Ectodermal cell (in vitro differentiated cells): Measurements from ENCODE around the gene MED12L.

ENCODE experiments used
- H3K27ac ChIP-seq: 2 replicates; pipeline ENCODE4 v1.7.0; 2013; ENCODE audit warnings: mild to moderate bottlenecking, low read depth, low read length; ENCODE audit not compliant: insufficient read depth, poor library complexity, severe bottlenecking
- H3K27me3 ChIP-seq: 2 replicates; pipeline ENCODE4 v1.7.0; 2013; ENCODE audit warnings: mild to moderate bottlenecking, low read length; ENCODE audit not compliant: insufficient read depth, control insufficient read depth, poor library complexity, severe bottlenecking
- H3K36me3 ChIP-seq: one replicate; pipeline ENCODE4 v1.7.0; 2013; ENCODE audit warnings: low read length; ENCODE audit not compliant: control insufficient read depth, insufficient read depth
- H3K4me1 ChIP-seq: one replicate; pipeline ENCODE4 v1.7.0; 2013; ENCODE audit warnings: low read length; ENCODE audit not compliant: control insufficient read depth, insufficient read depth
- H3K4me3 ChIP-seq: 2 replicates; pipeline ENCODE4 v1.7.0; 2013; ENCODE audit warnings: low read depth, low read length, control low read depth; ENCODE audit not compliant: insufficient read depth
- H3K9me3 ChIP-seq: 2 replicates; pipeline ENCODE4 v1.7.0; 2013; ENCODE audit warnings: mild to moderate bottlenecking, low read length, moderate library complexity; ENCODE audit not compliant: control insufficient read depth
- WGBS, 2 experiments: methylation state at CpG; one replicate each; pipeline ENCODE4 v1.1.7; 2013; ENCODE audit warnings: missing lambda C conversion rate in 2 of 2; 5-methylcytosine and 5-hydroxymethylcytosine counted together

MED12L gene

DNA sequence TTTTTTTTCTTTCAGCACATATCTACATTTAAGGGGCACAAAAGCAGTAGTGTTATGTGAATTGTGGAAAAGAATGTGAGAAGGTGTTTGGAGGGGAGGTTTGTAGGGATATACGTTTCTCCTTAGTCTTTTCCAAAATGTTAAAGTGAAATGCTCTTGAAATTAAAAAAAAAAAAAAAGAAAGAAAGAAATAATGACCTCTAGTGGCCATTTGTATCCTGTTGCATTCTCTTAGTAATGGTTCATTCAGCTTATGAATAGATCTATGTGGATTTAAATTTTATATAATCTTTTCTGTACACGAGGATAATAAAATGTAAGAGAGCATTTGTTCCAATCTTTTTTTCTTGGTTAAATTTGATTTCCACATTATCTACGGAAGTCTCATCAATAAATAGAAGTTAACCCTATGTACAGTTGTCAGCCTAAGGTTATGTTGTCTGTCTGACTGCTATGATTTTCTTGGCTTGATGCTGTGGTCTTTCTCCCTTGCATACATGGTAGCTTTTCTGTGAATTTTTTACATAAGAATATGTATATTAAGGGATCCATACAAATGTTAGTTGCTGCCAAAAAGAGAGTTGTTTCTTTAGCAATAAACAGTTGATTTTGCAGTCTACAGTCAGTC lies 242.2 kb downstream of the MED12L start:
- 60 to 80% methylated on average over 1 to 2 of the region's 3 CpGs for WGBS, 2 experiments
- H3K27ac ChIP-seq: no peak overlapping the region
- H3K9me3 ChIP-seq: no peaks in the 10 kb centered on the region
- no peaks in the 10 kb centered on the region for H3K27me3 ChIP-seq
- no peaks in the 10 kb centered on the region for H3K4me1 ChIP-seq
- H3K36me3 ChIP-seq: no peaks in the 10 kb centered on the region
- H3K4me3 ChIP-seq: no peak overlapping the region

DNA sequence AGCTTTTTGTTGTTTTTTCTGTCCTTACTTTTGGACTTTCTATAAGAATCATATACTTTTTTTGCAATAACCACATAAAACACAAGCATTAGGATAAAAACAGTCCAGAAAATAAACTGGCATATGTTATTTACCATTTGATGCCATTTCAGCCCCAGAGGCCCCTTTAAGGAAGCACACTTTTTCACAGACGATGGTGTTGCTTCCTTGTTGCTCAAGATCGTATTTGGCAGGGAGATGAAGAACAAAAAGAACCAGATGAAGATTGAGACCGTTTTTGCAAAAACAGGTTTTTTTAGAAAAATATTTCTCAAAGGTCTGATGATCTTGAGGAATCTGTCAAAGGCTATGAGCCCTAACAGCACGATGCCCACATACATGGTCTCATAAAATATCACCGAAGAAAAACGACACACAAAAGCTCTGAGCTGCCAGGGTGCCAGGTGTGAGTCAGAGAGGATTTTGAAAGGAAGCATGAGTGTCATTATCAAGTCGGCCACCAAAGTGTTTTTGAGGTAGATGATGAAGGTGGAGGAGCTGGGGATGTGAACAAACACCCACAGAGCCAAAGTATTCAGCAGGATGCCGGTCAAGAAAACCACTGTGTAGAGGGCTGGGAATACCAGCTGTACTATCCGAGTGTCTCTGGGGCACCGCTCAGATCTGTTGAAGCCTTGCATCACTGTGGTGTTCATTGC lies 243.0 kb downstream of the MED12L start:
- Histone ChIP-seq H3K9me3 (no peaks in the 10 kb centered on the region), H3K4me3 (no peak overlapping the region), H3K4me1 (no peaks in the 10 kb centered on the region), H3K27ac (no peak overlapping the region), H3K27me3 (no peaks in the 10 kb centered on the region), H3K36me3 (no peaks in the 10 kb centered on the region)
- 87 to 89% methylated on average over 10 of the region's 10 CpGs for WGBS, 2 experiments

DNA sequence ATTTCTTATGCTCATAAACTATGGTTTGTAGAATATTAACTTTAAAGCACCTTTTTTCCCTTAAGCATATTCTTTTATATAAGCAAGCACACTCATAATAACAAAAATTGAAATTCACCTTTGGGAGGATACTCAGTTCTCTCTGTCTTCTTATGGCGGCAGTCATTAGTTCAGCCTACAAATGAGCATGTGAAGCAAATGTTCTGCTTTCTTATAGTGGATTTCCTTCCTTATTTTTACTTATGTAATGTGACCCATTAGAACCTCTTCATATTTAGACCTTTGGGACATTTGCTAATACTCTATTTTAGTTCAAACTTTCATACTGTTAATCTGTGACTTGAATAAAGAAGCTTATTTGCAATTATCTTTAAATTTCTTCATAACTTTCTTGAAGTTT lies 243.9 kb downstream of the MED12L start, which contains the start of gene P2RY13:
Gene P2RY13 (minus strand): TSS at position 187 of the 400 bp plus-strand sequence. CDS start 21 bp downstream, at position 166.
- Histone ChIP-seq H3K4me3 (no peak within 1 kb of the TSS), H3K36me3 (no peaks in the 10 kb centered on the region), H3K27ac (no peak within 1 kb of the TSS), H3K9me3 (no peaks in the 10 kb centered on the region), H3K4me1 (no peaks in the 10 kb centered on the region), H3K27me3 (no peaks in the 10 kb centered on the region)
- WGBS, 2 experiments: 60 to 92% methylated on average over 1 of the region's 1 CpG

DNA sequence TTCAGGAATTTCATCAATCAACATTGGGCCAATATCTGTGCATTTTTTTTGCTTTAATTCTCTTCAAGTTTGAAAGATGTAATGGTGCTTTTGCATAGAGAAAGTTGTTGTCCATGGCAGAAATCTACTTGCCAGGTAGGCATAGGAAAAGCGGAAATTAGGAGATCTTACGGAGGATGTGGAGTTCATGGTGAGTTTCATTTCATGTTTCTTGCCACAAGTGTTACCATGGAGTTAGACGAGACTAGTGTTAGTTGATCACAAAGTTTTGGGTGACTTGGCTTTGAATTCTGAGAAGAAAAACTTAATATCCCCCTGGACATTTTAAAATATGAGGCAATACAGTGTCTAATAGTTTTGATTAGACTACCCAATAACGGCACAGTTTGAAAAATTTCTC lies 244.9 kb downstream of the MED12L start:
- no peaks in the 10 kb centered on the region for H3K27me3 ChIP-seq
- H3K9me3 ChIP-seq: no peaks in the 10 kb centered on the region
- no peaks in the 10 kb centered on the region for H3K36me3 ChIP-seq
- no peak overlapping the region for H3K27ac ChIP-seq
- no peaks in the 10 kb centered on the region for H3K4me1 ChIP-seq
- no peak overlapping the region for H3K4me3 ChIP-seq
- 95 to 96% methylated on average over 3 of the region's 4 CpGs for WGBS, 2 experiments

DNA sequence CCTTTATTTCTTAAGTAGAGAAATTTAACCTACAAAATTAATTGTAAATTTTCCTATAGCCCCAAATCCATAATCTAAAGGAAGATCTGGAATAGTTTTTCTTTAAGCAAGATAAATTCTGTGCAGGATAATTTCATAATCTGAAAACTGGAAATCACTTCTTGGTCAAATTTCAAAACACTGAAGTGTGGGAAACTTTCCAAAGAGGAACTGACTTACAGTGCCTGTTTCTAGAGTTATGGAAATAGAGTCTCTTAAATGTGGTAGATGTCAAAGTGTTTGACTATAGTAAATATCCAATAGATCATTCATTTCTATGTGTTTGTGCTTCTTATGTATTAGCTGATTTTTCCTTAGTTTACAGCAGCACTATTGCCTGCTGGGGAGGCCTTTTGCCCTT lies 245.4 kb downstream of the MED12L start:
- H3K9me3 ChIP-seq: no peaks in the 10 kb centered on the region
- no peak overlapping the region for H3K4me3 ChIP-seq
- no peaks in the 10 kb centered on the region for H3K27me3 ChIP-seq
- no peak overlapping the region for H3K27ac ChIP-seq
- H3K36me3 ChIP-seq: no peaks in the 10 kb centered on the region
- H3K4me1 ChIP-seq: no peaks in the 10 kb centered on the region

DNA sequence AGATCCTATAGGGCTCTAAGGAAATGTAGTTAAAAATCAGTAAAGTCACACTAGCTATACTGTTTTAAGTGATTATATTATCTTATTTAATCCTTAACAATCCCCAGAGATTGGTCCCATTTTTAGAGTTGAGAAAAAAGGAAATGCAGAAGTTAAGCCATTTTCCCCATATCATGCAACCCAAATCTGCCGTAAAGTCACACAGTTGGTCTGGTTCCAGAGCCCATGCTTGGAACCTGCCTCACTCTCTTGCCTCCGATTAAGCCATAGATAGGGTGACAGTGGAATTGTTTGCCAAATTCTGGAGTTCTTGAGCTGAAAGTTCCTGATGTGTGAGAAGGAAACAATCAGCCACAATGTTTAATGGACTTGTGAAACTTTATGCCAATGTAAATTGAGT lies 246.2 kb downstream of the MED12L start:
- no peak overlapping the region for H3K4me3 ChIP-seq
- no peaks in the 10 kb centered on the region for H3K36me3 ChIP-seq
- no peaks in the 10 kb centered on the region for H3K27me3 ChIP-seq
- H3K9me3 ChIP-seq: no peaks in the 10 kb centered on the region
- WGBS, 2 experiments: 92 to 96% methylated on average over 2 of the region's 2 CpGs
- no peak overlapping the region for H3K27ac ChIP-seq
- no peaks in the 10 kb centered on the region for H3K4me1 ChIP-seq

DNA sequence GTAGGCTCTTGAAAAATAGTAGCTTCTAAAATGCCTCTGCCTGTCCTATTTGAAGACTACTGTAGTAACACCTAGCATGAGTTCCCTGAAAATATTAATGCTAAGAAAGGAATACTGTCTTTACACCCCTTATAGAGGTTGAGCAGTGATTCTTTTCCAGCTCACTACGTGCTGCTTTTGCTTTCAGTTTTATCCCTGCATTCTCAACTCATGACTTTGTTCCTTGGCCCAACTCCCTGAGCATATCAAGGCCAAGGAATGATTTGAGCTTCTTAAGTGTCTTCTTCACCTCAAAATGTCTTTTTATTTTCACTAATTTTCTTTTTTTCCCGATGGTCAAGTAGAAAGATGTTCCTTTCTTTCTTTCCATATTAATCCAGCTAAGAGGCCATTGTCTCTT lies 260.4 kb downstream of the MED12L start:
- 89 to 96% methylated on average over 2 of the region's 2 CpGs for WGBS, 2 experiments
- no peaks in the 10 kb centered on the region for H3K36me3 ChIP-seq
- H3K4me1 ChIP-seq: no peaks in the 10 kb centered on the region

DNA sequence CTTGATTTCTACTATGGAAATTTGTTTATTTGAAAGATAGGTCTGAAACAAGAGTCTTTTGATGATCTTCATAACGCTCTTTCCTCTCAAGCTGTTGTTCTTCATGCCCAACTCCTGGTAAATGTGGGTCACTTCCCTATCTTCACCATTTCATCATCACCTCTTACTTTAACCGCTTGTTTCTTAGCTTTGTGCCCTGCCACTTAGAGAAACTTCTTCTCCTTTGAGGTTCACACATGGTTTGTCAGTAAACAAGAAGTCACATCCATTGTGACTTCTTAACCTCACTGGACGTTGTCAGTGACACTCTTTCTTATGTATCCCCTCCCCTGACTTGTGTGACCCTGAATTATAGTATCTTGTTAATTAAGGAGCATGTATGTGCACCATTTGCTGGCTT lies 260.8 kb downstream of the MED12L start:
- Histone ChIP-seq H3K36me3 (no peaks in the 10 kb centered on the region), H3K27ac (no peak overlapping the region), H3K9me3 (no peaks in the 10 kb centered on the region), H3K4me1 (no peaks in the 10 kb centered on the region), H3K27me3 (no peaks in the 10 kb centered on the region), H3K4me3 (no peak overlapping the region)
- WGBS, 2 experiments: 91 to 95% methylated on average over 3 of the region's 3 CpGs

More for the DNA sequence above, 260.4 kb downstream of the MED12L start:
- H3K9me3 ChIP-seq: no peaks in the 10 kb centered on the region
- no peak overlapping the region for H3K4me3 ChIP-seq
- no peak overlapping the region for H3K27ac ChIP-seq
- no peaks in the 10 kb centered on the region for H3K27me3 ChIP-seq

DNA sequence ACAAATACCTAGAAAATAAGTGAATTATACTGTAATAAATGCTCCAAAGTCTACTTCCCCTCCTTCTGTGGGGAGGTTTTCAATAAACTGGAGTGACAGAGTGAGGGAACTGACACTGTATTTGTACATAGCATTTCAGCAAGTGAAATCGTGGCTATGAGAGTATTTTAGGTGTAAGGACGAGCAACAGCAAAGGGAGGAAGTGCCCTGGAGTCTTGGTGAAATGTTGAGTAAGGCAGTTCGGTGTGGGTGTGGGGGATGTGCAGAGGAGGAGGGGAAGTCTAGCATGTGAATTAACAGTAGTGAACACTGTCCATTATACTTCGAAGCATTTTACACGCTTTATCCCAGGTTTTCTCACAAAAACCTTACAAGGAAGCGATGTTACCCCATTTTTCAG lies 262.0 kb downstream of the MED12L start:
- 75 to 84% methylated on average over 5 to 6 of the region's 6 CpGs for WGBS, 2 experiments
- Histone ChIP-seq H3K9me3 (no peaks in the 10 kb centered on the region), H3K27ac (no peak overlapping the region), H3K36me3 (no peaks in the 10 kb centered on the region), H3K4me3 (no peak overlapping the region), H3K27me3 (no peaks in the 10 kb centered on the region), H3K4me1 (no peaks in the 10 kb centered on the region)

DNA sequence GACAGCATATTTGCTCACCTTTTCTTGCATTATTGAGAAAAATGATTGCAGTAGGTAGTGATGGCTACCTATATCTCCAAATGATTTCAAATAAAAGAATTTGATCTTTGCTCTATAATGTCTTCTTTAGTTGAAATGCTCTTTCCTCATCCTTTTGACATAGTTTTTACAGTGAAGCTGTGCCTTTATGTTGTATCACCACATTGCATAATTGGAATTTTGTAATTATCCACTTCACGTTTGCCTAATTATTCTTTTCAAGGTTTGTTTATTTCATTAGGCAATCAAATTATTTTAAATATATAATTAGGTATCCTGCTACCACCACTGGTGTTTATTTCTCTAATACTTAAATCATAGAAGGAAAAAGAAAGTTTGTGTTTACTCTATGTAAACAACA lies 265.2 kb downstream of the MED12L start:
- Histone ChIP-seq H3K36me3 (no peaks in the 10 kb centered on the region), H3K9me3 (no peaks in the 10 kb centered on the region), H3K4me3 (no peak overlapping the region), H3K27me3 (no peaks in the 10 kb centered on the region), H3K4me1 (no peaks in the 10 kb centered on the region), H3K27ac (no peak overlapping the region)
- WGBS, 2 experiments: no CpG with 5 or more reads among the region's 1 CpG
